Fibroblast of peridontal ligament (primary cell): ENCODE results near the gene AUTS2.

ENCODE experiments used
- DNase-seq: peaks from one replicate; pipeline ENCODE4 v3.0.0-alpha.2; 2010; ENCODE audit errors: extremely low read depth

Gene AUTS2

GRCh38 chr7:70415179-70415972 is 817.1 kb downstream of the AUTS2 start:
- DNase-seq: no peak

- no peak for DNase-seq
Measured at GRCh38 chr7:70416347-70416985, 818.2 kb downstream of the AUTS2 start.

GRCh38 chr7:70416986-70417655 is 818.8 kb downstream of the AUTS2 start:
- DNase-seq: no peak

GRCh38 chr7:70419526-70420380 is 821.5 kb downstream of the AUTS2 start:
- DNase-seq: no peak

- no peak for DNase-seq
Measured at GRCh38 chr7:70420381-70420662, 822.0 kb downstream of the AUTS2 start.

GRCh38 chr7:70421319-70421718 is 823.0 kb downstream of the AUTS2 start:
- no peak for DNase-seq

GRCh38 chr7:70426249-70426880 is 828.1 kb downstream of the AUTS2 start:
- no peak for DNase-seq

- no peak for DNase-seq
Measured at GRCh38 chr7:70432567-70433001, 834.3 kb downstream of the AUTS2 start.

DNA sequence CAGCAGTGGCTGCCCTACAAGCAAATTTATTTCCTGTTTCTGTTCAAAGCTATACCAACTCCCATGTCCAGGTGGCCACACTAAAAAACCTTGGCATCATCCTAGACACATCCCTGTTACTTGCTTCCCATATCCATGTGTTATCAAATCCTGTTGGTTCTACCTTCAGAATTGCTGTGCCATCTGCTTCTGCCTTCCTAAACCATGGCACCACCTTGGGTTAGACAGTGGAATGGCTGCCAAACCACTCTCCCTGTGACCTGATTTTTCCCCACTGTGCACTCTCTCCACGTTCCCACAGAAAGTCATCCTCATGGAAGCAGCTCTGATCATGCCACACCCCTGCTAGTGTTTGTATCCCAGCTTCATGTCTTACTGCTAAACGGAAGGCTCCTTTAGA is 836.1 kb downstream of the AUTS2 start:
- DNase-seq: no peak

- DNase-seq: no peak
Measured at GRCh38 chr7:70434821-70435220, 836.5 kb downstream of the AUTS2 start.

- DNase-seq: no peak
Measured at GRCh38 chr7:70435634-70436033, 837.4 kb downstream of the AUTS2 start.

GRCh38 chr7:70436790-70437350 is 838.6 kb downstream of the AUTS2 start:
- DNase-seq: no peak

GRCh38 chr7:70439651-70440050 is 841.4 kb downstream of the AUTS2 start:
- DNase-seq: no peak

DNA sequence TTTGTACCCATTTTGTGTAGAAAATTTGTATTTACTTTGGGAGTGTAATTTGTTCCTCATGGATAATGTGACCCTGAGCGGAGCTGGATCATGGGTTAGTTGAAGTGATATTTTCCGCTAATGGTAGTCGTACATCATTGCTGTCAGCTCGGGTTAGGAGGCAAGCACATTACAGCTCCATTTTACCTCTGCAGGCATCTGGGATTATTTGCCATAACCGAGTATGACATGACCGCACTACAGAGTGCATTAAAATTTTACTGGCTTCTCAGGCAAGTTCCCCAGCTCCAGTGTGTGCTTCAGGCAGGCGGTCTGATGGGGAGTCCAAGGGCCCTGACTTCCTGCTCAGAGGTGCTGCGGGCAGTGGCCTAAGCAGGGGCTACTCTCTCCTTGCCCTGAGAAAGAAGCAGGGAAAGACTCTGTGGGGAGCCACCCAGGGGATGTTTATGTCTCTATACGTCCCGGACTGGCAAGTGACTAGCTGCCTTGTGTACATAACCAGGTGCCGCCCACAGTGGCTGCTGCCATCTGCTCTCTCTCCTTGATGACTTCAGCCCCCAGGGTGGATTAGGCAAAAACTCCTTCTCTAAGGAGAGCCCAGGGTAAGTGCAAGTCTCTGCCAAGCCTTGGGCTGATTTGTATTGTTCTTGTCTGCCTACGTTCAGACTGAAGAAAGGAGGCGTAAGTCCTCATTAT is 848.3 kb downstream of the AUTS2 start:
- DNase-seq: no peak

- DNase-seq: no peak
Measured at GRCh38 chr7:70448312-70448906, 850.1 kb downstream of the AUTS2 start.

DNA sequence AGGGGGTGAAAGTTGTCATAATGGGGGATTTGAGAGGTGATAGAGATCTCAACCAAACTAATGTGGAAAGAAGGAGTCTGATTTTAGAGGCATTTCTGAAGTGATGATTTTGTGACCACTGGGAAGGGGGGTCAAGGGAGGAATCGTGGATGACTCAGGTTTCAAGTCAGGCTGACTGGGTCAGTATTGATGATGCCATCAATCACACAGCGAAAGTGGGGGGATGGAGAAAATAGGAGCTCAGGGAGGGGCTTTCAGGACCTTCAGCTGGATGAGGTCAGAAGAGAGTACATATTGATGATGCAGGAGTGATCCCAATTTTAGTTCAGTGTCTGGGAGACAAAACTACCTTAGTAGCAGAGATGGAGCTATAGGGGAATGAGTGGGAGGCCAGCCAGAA is 852.5 kb downstream of the AUTS2 start:
- DNase-seq: no peak

GRCh38 chr7:70455925-70456324 is 857.6 kb downstream of the AUTS2 start:
- no peak for DNase-seq

DNA sequence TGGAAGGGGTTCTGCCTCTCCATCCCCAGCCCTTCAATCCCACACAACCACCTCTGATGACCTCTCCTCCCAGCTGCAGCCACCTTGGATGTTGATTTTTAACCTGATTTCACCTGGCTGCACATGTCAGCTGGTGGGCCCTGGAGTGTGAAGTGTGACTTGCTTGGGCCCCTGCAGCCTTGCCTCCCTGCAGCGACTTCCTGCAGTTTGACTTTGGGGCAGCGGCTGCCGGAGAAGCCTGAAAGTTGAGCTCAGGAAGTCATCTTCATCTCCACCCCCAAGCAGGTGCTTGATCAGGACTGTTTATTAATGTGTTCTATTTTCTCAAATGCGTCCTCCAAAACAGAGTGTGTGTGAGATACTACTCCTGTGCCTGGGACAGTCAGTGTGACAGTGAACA is 858.4 kb downstream of the AUTS2 start:
- no peak for DNase-seq

DNA sequence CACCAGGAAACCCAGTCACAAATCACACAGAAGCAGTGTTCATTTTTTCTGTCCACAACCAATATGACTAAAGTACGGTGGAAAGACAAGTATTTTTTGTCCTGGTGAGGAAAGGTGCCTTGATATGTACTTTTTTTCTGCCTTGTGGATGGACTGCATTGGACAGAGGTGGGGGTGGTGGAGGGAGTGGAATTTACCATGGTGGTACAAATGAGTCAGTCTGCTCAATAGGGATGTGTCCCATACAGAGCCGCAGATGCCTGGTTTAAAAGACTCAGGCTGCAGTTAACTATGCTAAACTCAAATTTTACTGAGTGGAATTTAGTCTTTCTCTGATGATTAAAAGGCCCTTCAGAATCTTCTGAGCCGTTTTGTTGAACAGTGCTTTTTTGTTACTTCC is 859.2 kb downstream of the AUTS2 start:
- DNase-seq: no peak
